KMS-11 (cell line): Measurements from ENCODE around the gene ZNF280D.
A peak's percentile ranks its signal among the peaks of the same experiment; 100 is the strongest.

Experiments used
- H2AFZ ChIP-seq: fragments of 200-600 bp; sonication (generic); 2 replicates; pipeline ENCODE4 v1.6.1; 2016; ENCODE audit warnings: antibody characterized with exemption, mixed run types, low read depth
- H3K27ac ChIP-seq: fragments of 200-600 bp; sonication (generic); 2 replicates; pipeline ENCODE4 v1.6.1; 2016; ENCODE audit warnings: mild to moderate bottlenecking, mixed run types
- H3K27me3 ChIP-seq: fragments of 200-600 bp; sonication (generic); 2 replicates; pipeline ENCODE4 v1.6.1; 2017; ENCODE audit warnings: mild to moderate bottlenecking, low read depth, mixed run types, moderate library complexity; ENCODE audit not compliant: insufficient read depth
- H3K36me3 ChIP-seq: fragments of 200-600 bp; sonication (generic); 2 replicates; pipeline ENCODE4 v1.6.1; 2017; ENCODE audit warnings: mild to moderate bottlenecking, mixed run types; ENCODE audit not compliant: insufficient read depth
- H3K4me1 ChIP-seq: fragments of 200-600 bp; sonication (generic); 2 replicates; pipeline ENCODE4 v1.6.1; 2016; ENCODE audit warnings: mild to moderate bottlenecking, low read depth, mixed run types; ENCODE audit not compliant: poor library complexity, severe bottlenecking
- H3K4me2 ChIP-seq: fragments of 200-600 bp; sonication (generic); 2 replicates; pipeline ENCODE4 v1.7.0; 2016; ENCODE audit warnings: mild to moderate bottlenecking, mixed run types
- H3K4me3 ChIP-seq: fragments of 200-600 bp; sonication (generic); IDR thresholded peaks from 2 replicates; pipeline ENCODE4 v1.6.1; 2017; ENCODE audit warnings: low read depth, low read length, mixed read lengths; ENCODE audit not compliant: insufficient read depth
- H3K79me2 ChIP-seq: fragments of 200-600 bp; sonication (generic); 2 replicates; pipeline ENCODE4 v1.6.1; 2016; ENCODE audit warnings: low read depth, mixed run types; ENCODE audit not compliant: insufficient read depth
- H3K9ac ChIP-seq: fragments of 200-600 bp; sonication (generic); 2 replicates; pipeline ENCODE4 v1.6.1; 2016; ENCODE audit warnings: mild to moderate bottlenecking, mixed run types
- H4K20me1 ChIP-seq: fragments of 200-600 bp; sonication (generic); 2 replicates; pipeline ENCODE4 v1.6.1; 2016; ENCODE audit warnings: mild to moderate bottlenecking, mixed run types; ENCODE audit not compliant: insufficient read depth
- TF ChIP-seq, protein P1 (sequence below): fragments of 200-600 bp; sonication (generic); conservative IDR thresholded peaks from 2 replicates; pipeline ENCODE4 v1.6.1; 2017; ENCODE audit warnings: low read depth, mild to moderate bottlenecking, antibody characterized with exemption, low read length, moderate library complexity, mixed read lengths

Gene ZNF280D

DNA sequence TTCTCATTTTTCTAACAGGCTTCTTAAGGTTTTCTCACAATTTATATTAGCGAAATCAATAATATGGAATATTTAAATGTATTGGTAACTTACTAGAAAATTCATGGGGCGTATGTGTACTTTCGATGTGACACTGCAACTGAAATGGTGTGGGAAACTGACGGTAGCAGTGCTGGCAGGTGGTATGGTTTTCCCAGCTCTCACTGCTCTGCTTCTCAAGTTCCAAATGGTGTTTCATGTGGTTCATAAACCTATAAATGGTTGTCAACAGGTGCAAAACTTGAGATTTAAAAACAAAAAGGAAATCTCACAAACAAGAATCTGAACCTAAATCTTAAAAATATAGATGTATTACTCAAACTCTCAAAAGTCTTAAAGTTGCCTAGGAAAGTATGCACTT, 54.7 kb downstream of the ZNF280D start:
- Histone ChIP-seq H2AFZ (no peak overlapping the region), H3K4me1 (peaks cover 23% of the 10 kb centered on the region), H4K20me1 (no peaks in the 10 kb centered on the region), H3K36me3 (no peaks in the 10 kb centered on the region), H3K79me2 (no peaks in the 10 kb centered on the region), H3K9ac (no peak overlapping the region), H3K4me3 (no peak overlapping the region), H3K27ac (no peak overlapping the region), H3K27me3 (no peaks in the 10 kb centered on the region), H3K4me2 (peak overlapping the region; percentile 85)
- TF ChIP-seq, protein P1, sequence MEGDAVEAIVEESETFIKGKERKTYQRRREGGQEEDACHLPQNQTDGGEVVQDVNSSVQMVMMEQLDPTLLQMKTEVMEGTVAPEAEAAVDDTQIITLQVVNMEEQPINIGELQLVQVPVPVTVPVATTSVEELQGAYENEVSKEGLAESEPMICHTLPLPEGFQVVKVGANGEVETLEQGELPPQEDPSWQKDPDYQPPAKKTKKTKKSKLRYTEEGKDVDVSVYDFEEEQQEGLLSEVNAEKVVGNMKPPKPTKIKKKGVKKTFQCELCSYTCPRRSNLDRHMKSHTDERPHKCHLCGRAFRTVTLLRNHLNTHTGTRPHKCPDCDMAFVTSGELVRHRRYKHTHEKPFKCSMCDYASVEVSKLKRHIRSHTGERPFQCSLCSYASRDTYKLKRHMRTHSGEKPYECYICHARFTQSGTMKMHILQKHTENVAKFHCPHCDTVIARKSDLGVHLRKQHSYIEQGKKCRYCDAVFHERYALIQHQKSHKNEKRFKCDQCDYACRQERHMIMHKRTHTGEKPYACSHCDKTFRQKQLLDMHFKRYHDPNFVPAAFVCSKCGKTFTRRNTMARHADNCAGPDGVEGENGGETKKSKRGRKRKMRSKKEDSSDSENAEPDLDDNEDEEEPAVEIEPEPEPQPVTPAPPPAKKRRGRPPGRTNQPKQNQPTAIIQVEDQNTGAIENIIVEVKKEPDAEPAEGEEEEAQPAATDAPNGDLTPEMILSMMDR = no peak

GRCh38 chr15:56677271-56677670, 56.0 kb downstream of the ZNF280D start:
- no peaks in the 10 kb centered on the region for H3K79me2 ChIP-seq
- H3K36me3 ChIP-seq = no peaks in the 10 kb centered on the region
- H3K9ac ChIP-seq = no peak overlapping the region
- no peak overlapping the region for H2AFZ ChIP-seq
- H3K27ac ChIP-seq = no peak overlapping the region
- H3K4me3 ChIP-seq = no peak overlapping the region
- TF ChIP-seq, protein P1 = no peak
- H3K4me1 ChIP-seq = peaks cover 23% of the 10 kb centered on the region
- no peaks in the 10 kb centered on the region for H4K20me1 ChIP-seq
- H3K27me3 ChIP-seq = no peaks in the 10 kb centered on the region
- H3K4me2 ChIP-seq = no peak overlapping the region

GRCh38 chr15:56675930-56676329, 57.4 kb downstream of the ZNF280D start:
- Histone ChIP-seq H2AFZ (no peak overlapping the region), H3K79me2 (no peaks in the 10 kb centered on the region), H4K20me1 (no peaks in the 10 kb centered on the region), H3K4me1 (peaks cover 23% of the 10 kb centered on the region), H3K4me2 (no peak overlapping the region), H3K4me3 (no peak overlapping the region), H3K9ac (no peak overlapping the region), H3K27me3 (no peaks in the 10 kb centered on the region), H3K36me3 (no peaks in the 10 kb centered on the region), H3K27ac (no peak overlapping the region)
- TF ChIP-seq, protein P1 = no peak

GRCh38 chr15:56674857-56675256, 58.5 kb downstream of the ZNF280D start:
- Histone ChIP-seq H3K4me3 (no peak overlapping the region), H3K36me3 (no peaks in the 10 kb centered on the region), H3K9ac (no peak overlapping the region), H3K27me3 (no peaks in the 10 kb centered on the region), H3K4me1 (peaks cover 23% of the 10 kb centered on the region), H2AFZ (no peak overlapping the region), H3K27ac (no peak overlapping the region), H4K20me1 (no peaks in the 10 kb centered on the region), H3K79me2 (no peaks in the 10 kb centered on the region), H3K4me2 (no peak overlapping the region)
- TF ChIP-seq, protein P1 = no peak
